HG02763 (cell line): Measurements from ENCODE around the gene RAB40C.

Experiments used
- ATAC-seq: cut with Tn5 transposase; IDR thresholded peaks from one replicate; pipeline ENCODE4 v1.9.1; 2021; ENCODE audit warnings: mild to moderate bottlenecking, moderate library complexity; ENCODE audit not compliant: unreplicated experiment

Gene RAB40C

DNA sequence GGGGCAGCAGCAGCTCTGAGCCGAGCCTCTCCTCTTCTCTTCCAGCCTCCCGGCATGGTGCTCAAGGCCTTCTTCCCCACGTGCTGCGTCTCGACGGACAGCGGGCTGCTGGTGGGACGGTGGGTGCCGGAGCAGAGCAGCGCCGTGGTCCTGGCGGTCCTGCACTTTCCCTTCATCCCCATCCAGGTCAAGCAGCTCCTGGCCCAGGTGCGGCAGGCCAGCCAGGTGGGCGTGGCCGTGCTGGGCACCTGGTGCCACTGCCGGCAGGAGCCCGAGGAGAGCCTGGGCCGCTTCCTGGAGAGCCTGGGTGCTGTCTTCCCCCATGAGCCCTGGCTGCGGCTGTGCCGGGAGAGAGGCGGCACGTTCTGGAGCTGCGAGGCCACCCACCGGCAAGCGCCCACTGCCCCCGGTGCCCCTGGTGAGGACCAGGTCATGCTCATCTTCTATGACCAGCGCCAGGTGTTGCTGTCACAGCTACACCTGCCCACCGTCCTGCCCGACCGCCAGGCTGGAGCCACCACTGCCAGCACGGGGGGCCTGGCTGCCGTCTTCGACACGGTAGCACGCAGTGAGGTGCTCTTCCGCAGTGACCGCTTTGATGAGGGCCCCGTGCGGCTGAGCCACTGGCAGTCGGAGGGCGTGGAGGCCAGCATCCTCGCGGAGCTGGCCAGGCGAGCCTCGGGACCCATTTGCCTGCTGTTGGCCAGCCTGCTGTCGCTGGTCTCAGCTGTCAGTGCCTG lies 15.7 kb upstream of the RAB40C start:
- no peak for ATAC-seq

DNA sequence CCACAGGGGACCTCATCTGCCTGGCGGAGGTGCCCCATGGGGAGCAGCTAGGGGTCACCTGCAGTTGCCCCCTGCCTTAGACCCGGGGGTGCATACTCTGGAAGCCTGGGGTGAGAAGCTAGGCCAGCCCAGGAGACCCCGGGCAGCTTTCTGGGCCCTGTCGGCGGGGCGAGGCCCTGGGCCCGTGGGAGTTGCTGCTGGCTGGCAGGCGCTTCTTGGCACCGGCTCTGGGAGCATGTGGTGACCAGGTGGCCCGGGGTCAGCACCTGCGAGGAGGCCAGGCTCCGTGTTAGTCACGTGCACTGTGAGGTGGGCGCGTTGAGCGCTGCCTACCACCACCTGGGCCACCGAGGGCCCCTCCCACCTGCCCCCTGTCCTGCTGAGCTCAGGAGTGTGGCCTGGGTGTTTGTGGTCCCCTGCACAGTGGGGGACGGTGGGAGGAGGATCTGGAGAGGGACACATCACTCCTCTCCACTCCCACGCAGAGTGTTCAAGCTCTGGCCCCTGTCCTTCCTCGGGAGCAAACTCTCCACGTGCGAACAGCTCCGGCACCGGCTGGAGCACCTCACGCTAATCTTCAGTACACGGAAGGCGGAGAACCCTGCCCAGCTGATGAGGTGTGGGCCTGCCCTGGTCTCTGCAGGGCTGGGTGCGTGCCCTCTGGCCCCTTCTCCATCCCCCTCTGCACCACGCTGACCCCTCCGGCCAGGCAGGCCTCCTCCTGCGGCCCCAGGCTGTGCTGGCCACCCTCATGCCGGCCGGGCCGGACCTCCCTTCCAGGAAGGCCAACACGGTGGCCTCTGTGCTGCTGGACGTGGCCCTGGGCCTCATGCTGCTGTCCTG lies 14.3 kb upstream of the RAB40C start:
- ATAC-seq: no peak

DNA sequence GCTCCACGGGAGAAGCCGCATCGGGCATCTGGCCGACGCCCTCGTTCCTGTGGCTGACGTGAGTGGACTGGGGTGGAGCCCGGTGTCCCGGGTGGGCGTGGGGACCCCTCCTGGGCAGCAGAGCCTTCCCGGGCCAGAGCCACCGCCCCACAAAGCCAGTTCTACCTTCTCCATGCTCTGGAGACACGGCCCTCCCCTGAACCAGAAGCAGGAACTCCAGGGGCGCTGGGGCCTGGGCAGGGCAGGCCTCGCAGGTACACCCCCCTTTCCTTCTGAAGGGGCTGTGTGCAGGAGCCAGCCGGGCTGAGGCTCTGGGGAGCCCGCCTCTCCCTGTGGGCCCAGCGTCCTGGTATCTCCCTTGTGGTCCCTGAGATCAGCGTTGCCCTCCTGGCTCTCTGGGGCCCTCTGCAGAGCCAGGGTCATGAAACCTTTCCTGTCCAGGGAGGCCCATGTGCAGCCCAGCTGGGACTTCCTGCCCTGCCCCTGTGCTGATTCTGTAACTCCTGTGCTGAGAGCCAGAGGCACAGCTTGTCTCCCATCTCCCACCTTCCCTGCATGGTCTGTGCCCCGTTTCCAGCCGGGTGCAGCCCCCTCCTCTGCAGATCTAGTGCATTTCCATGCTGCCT lies 13.6 kb upstream of the RAB40C start:
- ATAC-seq: no peak

DNA sequence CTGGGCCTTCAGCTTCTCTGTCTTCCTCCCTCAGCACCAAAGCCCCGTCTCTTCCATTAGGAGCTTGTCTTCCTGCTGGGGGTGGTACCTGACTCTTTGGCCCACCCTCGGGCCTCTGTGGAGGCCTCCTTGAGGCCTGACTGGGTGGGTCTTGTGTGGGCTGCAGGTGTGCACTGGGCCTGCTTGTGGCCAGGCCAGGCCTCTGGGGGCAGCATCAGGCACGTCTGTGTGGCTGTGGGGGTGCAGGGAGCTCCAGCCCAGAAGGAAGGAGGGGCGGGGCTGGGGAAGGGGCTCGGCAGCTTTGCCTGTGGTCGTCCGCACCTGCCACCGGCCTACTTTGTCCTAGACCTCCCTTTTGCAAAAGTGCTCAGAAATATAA lies 13.1 kb upstream of the RAB40C start:
- ATAC-seq: no peak

DNA sequence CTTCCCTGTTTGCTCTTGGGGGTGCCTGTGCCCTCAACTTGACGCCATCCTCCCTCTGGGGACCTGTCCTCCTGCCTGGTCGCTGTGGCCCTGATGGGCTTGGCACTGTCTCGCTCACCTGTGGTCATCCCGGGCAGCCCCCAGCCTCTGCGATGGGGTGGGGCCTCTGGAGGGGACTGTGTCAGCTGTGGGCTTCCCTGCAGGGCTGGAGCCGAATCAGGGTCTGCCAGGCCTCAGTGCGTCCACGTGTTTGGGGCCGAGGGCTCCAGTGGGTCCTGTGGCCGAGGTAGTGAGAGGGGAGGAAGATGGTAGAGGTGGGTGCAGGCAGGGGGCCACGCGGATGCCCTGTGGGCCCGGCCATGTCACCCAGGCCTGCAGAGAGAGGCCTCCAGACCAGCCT lies 12.1 kb upstream of the RAB40C start:
- no peak for ATAC-seq

DNA sequence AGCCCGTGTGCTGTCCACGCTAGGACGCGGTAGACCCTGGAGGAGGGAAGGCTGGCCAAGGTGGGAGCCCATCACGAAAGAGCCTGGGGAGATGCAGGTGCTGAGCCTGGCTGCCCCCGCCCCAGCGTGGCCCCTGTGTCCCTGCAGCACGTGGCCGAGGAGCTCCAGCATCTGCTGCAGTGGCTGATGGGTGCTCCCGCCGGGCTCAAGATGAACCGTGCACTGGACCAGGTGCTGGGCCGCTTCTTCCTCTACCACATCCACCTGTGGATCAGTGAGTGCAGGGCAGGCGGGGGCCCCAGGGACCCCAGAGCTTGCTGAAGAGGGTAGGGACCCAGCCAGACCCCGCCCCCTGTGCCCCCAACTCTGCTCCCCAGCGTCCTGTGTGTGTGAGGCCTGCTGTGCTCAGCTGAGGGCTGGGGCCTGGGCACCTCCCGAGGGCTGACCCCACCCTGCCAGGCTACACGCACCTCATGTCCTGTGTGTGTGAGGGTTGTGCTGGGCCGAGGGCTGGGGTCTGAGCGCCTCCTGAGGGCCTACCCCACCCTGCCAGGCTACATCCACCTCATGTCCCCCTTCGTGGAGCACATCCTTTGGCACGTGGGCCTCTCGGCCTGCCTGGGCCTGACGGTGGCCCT lies 11.5 kb upstream of the RAB40C start:
- ATAC-seq: no peak

DNA sequence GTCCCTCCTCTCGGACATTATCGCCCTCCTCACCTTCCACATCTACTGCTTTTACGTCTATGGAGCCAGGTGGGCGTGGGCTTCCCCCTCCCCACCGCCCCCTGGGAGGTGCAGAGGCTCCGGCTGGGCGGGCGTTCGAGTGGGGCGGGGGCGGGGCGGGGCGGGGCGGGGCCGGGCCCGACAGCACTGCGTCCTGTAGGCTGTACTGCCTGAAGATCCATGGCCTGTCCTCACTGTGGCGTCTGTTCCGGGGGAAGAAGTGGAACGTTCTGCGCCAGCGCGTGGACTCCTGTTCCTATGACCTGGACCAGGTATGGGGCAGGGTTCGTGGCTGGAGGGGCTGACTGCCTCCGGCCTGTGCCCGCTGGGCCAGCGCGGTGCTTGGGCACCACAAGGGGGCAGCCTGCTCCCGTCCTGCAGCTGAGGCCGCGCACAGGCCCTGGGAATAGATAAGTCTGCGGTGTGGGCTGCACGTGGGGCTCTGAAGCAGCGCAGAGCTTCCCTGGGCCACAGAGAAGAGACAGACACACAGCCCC lies 10.9 kb upstream of the RAB40C start:
- no peak for ATAC-seq

DNA sequence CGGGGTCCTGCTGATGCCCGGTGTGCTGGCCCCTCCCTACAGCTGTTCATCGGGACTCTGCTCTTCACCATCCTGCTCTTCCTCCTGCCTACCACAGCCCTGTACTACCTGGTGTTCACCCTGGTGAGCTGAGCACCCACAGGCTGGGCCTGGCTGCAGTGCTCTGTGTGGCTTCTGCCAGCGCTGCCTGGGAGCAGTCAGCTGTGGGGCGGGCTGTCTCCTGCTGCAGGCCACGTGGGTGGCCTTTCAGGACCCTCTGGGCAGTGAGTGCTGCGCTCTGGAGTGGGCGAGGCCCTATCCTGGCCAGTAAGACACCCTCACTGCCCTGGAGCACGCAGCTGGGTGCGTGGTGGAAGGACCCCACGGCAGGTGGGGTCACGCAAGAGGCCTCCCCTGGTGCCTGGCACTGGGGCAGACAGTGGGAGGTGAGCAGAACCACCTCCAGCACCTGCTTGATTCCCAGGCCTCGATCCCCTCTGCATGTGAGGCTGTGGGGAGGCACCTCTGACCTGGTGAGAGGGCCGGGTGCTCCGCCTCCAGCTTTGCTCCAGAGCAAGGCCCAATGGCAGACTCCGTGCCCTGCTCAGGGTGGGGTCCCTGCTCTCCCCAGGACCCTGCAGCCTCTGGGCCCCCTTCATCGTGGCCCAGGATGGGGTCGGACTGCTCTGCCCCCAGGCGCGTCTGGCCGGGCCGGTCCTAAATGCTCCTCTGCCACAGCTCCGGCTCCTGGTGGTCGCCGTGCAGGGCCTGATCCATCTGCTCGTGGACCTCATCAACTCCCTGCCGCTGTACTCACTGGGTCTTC lies 9.5 kb upstream of the RAB40C start:
- no peak for ATAC-seq

DNA sequence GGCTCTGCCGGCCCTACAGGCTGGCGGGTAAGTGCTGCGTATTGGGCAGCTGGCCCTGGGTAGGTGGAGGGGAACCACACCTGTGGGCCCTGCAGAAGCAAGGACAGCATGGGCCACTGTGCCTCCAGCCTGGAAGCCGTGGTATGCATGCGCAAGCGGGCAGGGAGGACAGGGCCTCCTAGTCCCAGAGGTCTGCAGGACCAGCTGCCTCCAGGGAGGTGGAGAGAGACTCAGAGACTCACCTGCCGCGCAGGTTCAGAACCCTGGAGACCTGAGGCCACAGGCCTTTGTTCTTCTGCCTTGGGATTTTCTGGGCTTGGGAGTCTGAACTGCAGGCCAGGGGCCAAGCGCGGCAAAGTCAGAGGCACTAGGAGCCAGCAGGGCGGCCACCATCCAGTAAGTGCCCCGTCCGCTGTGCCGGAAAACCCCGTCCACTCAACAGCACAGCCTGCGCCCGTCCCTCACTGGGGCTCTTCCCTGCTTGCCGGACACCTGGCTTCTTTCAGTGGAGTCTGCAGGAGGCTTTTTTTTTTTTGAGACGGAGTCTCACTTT lies 8.8 kb upstream of the RAB40C start:
- ATAC-seq: no peak

DNA sequence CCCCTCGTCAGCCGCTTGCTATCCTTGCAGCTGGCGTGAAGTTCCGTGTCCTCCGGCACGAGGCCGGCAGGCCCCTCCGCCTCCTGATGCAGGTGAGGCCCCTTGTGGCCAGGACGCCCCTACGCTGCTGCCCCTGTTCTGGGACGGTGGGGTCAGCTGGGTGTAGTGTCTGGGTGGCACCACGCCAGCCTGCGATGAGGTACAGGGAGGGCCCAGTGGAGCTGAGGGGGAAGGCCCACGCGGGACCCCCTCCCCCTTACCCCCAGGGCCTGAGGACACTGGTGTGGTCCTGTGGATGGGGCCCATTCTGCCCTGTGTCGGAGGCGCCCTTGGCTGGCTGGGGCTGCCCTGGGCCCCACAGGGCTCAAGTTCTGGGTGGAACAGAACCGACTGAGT lies 7.7 kb upstream of the RAB40C start:
- no peak for ATAC-seq

DNA sequence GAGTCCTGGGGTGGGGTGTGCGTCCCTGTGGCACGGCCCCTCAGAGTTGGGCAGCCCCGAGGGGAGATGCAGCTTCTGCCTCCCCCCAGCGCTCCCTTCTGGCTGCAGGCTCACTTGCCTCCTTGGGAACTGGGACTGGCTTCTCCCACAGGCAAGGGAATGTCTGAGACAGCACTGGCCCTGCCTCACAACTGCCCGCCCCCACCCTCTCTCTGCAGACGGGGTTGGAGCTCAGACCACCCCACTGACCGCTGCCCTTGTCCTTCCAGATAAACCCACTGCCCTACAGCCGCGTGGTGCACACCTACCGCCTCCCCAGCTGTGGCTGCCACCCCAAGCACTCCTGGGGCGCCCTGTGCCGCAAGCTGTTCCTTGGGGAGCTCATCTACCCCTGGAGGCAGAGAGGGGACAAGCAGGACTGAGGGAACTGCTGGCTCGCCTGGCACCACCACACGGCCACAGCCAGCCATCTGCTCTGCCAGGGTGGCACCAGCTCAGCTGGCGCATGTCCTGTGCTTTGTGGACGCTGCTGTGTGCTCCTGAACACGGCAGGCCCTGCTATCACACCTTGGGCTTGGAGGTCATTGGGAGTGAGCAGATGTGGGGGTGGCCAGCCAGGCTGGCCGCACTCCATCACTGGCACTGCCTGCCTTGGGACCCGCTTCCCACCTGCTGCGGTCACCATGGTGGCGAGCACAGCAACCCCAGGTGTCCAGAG lies 7.1 kb upstream of the RAB40C start:
- no peak for ATAC-seq

DNA sequence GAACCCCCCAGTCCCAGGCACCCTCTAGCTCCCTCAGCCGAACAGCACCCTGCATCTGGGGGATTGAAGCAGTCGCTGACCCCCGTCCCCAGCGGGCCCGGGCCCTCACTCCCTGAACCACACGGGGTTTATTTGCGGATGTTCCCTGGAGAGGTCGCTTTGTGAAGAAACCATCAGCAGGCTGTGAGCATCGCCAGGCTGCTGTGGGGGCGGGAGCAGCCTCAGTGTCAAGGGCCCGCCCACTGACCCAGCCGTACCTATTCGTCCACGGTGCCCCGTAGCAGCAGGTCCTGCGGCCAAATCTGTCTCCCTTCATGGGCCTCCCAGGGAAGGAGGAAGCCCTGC lies 6.4 kb upstream of the RAB40C start:
- ATAC-seq: no peak

DNA sequence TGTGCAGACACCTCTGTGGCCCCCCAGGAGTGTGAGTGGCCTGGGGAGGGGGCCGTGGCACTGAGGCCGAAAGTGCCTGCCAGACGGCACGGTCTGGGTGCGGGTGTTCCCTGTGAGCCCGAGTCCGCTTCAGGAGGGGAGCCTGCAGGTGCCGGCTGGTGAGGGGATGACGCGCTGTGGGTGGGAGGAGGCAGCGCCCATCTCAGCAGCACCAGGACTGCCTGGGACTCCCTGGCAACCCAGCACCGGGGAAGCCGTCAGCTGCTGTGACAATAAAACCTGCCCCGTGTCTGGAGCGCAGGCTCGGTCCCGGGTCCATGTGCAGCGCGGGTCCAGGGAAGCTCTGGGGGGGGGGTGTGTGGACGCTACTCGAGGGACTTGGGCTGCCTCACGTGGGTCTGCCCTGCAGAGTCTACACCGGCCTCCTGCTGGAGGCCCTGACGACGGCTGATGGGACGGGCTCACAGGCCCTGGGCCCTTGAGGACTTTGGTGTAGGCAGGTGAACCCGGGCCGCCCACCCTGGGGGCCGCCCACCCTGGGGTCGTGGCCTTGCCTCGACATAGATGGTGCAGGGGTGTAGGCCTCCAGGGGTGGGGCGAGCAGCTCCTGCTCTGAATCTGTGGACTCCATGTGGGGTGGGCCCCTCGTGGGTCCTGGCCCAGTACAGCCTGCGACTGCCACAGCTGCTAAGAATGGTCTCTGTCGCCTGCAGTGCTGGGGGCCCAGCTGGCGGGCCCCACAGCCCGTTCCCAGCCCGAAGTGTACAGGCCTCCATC lies 5.9 kb upstream of the RAB40C start:
- ATAC-seq: no peak

DNA sequence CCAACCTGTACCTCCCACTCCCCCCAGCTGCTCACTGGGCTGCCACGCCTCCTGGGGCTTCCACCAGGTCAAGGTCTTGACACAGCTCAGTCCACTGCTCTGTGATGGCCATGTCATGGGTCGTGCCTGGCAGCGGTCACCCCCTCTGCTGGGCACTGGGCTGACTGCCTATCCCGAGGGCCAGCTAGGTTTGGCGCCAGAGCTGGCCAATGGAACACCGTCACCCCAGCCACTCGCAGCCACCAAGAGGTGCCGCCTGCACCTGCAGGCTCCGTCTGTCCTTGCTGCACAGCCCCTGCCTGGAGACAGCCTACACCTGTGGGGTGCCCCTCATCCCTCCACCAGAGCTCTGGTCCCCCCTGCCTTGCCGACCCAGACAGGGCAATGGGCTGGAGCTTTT lies 4.5 kb upstream of the RAB40C start:
- ATAC-seq: no peak

DNA sequence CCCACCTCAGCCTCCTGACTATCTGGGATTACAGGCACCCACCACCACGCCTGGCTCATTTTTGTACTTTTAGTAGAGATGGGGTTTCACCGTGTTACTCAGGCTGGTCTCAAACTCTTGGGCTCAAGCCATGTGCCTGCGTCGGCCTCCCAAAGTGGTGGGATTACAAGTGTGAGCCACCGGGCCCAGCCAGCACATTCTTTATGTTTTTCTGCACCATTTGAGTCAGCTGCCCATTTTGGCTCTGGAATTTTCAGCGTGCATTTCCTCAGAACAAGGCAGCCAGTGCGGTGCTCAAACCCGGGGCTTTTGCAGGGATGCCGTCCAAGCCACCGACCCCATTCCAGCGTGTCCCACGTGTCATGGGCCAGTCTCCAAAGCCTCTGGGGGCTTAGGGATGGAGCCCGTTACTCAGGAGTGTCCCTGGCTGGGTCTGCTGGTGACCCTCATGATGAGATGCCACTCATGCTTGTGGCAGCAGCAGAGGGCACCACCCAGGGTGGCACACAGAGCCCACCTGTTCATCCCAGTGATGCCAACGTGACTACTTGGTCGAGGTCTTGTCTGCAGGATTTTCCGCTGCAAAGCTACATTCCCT lies 3.7 kb upstream of the RAB40C start:
- no peak for ATAC-seq

DNA sequence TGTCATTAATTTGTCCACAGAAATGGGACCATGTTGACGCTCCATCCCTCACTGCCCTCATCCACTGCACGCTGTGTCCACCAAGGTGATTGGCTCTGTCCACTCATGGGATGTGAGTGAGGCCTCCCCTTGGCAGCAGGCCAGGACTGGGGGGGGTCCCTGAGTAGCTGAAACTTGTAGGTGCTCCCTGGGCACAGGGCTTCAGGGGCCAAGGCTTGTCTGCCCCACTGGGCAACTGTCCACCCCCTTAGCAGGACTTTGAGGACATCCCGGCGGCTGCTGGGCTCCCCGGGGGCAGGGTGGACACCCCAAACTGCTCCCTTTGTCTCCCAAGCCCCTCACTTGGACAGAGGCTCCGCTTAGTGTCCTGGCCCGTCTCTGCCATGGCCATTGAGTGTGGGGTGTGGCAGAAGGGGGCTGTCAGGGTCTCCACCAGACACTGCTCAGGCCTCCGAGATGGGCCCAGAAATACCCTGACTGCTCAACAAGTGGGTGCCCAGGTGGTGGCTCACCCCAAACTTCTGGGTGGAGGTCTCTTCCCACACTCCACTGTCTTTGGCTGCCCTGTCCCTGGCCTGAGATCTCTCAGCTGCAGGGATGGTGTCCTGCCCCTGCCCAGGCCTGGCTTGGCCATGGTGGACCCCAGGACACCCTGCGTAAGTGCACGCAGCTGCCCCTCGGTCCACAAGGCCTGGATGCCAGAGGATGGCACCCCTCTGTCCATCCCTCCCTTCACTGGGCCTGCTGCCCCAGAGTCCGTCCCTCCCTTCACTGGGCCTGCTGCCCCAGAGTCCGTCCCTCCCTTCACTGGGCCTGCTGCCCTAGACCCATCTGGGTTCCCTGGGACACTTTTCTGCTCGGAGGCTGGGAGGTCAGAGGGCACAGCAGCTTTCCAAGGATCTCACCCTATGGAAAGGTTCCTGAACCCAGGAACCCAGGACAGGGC lies 2.9 kb upstream of the RAB40C start:
- ATAC-seq: no peak

DNA sequence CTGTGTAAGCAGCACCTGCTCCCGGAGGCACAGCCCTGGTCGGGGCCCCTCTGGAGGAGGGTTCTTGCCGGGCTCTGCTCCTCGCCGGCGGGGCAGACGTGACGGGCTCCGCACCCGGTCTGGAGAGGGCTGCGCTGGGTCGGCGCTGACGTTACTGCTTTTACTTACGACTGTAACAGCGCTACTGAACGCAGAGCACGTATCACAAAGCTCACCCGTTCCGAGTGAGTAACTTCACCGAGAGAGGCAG lies 1.3 kb upstream of the RAB40C start:
- ATAC-seq: no peak
